HG03159 (cell line): Measurements from ENCODE around the gene CMC4.
A peak's percentile ranks its signal among the peaks of the same experiment; 100 is the strongest.

Experiments used
- ATAC-seq: cut with Tn5 transposase; IDR thresholded peaks from one replicate; pipeline ENCODE4 v1.9.1; 2021; ENCODE audit warnings: mild to moderate bottlenecking, moderate library complexity; ENCODE audit not compliant: unreplicated experiment

CMC4 gene

DNA sequence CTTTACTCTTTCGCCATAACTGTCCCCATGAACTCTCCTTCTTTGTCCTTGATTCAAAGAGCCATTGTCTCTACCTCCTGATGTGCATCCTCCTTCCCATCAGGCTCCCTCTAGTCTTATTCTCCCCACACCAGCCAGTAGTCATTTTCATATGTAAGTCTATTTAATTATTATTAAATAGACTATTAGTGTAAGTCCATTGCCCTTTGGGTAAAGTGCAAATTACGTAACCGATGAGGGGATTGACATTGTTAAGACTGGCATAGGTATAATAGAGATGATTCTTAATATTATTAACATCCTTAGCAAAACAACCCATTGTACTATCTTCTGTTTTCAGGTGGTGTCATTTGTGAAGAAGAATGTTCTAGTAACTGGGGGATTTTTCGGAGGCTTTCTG is 16.7 kb downstream of the CMC4 start:
- ATAC-seq, result no peak

DNA sequence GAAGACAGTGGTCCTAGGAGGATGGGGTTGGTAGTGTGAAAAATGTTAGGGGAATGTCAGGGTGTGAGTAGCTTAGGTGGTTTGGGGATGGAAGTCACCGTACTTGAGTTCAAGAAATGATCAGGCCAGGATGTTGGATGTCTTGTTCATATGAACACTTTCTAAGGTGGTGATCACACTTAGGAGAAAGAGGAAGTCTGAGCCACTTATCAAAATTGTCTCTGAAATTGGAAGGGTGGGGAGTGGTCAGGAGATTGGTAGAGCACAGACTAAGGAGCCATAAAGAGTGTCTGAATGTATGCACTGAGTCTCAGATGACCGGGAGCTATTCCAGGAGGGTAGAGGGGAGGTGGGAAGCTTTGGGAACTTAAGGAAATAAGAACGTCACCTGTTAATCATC is 17.3 kb downstream of the CMC4 start:
- no peak for ATAC-seq

GRCh38 chrX:155052738-155053498 is 18.0 kb downstream of the CMC4 start:
- no peak for ATAC-seq

- no peak for ATAC-seq
Measured at GRCh38 chrX:155048977-155049619, 21.8 kb downstream of the CMC4 start.

- no peak for ATAC-seq
Measured at GRCh38 chrX:155046811-155047528, 24.0 kb downstream of the CMC4 start.

- no peak for ATAC-seq
Measured at GRCh38 chrX:155046129-155046810, 24.7 kb downstream of the CMC4 start.

DNA sequence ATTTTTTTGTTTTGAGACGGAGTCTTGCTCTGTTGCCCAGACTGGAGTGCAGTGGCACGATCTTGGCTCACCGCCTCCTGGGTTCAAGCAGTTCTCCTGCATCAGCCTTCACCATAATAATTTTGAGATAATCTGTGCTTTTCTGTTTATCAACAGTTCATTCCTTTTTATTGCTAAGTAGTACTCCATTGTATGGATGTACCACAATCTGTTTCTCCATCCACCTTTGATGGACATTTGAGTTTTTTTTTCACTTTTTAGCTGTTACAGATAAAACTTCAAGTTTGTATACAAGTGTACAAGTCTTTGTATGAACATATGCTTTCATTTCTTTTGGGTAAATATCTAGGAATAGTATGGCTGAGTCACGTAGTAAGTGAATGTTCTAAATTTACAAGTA is 35.2 kb downstream of the CMC4 start:
- no peak for ATAC-seq

- no peak for ATAC-seq
Measured at GRCh38 chrX:155031657-155032056, 39.3 kb downstream of the CMC4 start.

DNA sequence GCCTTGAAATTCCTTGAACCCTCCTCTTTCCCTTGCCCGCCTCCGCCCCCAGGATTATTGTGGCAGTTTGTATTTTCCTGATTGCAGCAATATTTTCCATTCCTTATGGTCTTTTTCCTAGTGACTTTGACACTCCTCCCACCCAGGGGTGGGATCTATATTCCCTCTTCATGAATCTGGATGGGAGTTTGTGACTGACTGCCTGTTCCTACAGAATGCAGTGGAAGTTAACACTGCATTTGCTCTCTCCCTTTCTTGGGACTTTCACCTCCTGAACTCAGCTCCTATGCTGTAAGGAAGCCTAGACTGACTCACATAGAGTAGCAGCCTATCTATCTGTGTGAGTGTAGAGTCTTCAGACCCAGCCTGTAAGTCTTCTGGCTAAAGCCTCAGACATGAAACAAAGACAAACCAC is 42.1 kb downstream of the CMC4 start:
- ATAC-seq, result no peak

DNA sequence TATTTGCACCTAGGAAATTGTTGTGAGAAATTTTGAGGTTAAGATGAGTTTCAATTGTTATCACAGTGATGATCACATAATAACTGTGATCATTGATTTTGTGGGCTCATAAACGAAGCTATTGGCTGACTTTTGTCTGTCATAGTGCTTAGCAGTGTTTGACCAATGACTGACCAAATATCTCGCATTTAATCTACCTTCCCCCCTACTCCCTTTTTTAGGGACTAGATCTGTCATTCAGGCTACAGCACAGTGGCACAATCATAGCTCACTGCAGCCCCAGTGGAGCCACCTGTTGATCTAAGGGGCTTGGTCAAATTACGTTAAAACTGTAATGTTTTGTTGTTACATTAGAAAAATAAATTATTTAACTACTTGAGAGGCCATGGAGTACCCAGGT is 42.8 kb downstream of the CMC4 start:
- ATAC-seq, result no peak

DNA sequence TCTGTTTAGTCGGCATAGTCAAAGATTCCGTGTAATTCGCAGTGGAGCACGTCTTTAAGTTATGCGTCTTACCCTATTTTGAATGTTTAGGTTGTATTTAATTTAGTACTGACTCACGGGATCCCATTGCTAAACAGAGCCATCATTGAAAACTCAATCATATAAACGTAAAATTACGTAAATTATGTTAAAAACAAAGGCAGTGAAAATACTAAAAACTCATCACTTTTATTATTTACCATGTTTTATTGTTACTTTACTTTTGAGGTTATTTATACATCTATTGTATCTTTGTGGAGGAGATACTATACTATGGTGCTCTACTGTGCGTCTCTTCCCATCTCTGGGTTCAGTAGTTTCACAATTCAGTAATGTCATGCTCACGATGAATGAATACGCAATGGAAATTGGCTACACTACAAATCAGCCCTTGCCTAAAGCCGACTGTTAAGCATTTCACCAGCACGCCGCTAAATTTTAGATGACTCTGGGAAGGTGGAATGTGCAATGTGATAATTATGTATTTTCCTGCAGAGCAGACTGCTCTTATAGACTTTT is 43.3 kb downstream of the CMC4 start:
- ATAC-seq, result no peak

DNA sequence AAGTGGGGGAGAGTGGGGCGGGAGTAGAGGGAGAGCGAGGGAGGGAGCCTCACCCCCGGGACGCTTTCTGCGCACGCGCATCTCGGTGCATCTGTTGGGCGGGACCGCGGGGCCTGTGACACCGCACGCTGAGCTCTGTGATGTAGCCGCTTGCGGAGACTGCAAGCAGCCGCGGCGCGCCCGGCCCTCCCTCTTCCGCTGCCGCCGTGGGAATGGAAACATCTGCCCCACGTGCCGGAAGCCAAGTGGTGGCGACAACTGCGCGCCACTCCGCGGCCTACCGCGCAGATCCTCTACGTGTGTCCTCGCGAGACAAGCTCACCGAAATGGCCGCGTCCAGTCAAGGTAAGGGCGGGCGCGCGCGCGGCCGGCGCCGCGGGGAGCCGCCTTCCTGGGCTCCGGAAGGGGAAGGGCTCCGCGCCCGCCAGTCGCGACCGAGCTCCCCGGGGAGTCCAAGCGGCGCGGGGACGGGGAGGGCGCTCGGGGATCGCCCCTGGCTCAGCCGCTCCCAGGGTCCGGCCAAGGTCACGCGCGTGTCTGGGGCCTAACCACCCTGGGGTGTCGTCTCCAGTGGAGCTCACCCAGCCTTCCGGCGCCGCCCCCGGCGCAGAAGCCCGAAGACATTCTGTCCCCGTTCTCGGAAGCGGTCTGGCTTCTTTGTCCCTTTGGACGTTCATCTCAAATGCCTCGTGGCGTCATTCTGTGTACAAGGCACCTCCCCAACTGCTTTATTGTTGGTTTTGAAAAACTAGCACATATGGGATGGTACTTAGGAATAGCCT is 44.0 kb downstream of the CMC4 start, which contains the start of gene FUNDC2:
TSS of gene FUNDC2 (plus strand) at position 118 of the 782 bp plus-strand sequence. CDS start at position 213, 95 bp downstream.
- ATAC-seq, result peak; percentile 89

DNA sequence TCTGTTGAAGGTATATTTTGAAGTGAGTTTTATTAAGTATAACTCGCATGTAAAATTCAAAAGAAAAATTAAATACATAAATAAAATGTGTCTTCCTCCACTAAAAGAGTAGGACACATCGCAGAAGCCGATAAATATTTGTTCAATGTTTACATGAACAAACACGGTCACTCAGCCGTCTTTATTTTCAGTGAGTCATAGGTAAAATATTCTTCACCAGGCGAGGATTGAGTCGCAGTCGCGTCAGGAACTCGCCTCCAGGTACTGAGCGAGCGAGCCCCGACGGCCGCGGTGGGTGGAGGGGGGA is 44.6 kb downstream of the CMC4 start:
- ATAC-seq, result no peak

DNA sequence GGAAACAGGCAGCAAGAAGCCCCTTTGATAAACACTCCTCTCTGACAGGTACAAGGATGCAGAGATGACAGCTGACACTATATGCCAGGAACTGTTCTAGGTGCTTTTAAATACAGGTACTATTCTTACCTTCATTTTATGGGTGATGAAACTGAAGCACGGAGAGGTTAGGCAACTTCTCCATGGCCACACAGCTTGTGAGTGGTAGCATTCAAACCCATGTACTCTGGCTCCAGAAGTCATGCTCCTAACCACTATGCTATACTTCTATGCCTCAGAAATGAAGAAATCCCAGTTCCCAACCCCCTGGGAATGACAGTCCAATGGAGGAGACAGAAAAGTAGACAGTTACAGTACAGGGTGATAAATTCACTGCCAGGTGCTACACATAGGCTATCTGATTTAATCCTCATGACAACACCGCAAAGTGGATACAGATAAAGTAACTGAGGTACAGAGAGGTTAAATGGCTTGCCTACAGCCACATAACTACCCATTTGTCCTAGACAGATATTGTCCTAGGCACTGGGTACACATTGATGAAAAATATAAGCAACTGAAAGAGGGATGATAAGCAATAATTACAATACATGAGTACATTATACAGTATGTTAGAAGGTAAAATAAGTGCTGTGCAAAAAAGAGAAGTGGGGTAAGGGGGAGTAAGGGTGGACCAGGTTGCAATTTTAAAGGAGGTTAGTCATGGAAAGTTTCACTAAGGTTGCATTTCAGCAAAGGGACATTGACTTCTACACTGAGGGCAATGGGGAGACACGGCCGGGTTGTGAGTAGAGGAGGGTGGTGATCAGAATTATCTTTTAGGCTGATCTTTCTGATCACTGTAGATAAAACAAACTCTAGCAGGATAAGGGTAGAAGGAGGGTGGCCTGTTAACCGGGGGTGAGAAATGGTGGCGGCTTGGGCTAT is 46.8 kb downstream of the CMC4 start:
- ATAC-seq, result no peak

- no peak for ATAC-seq
Measured at GRCh38 chrX:155022585-155022984, 48.4 kb downstream of the CMC4 start, which contains the start of gene F8. F8 (minus strand) TSS chrX:155022723; CDS start chrX:155022552, 171 bp downstream.

GRCh38 chrX:155020591-155020990 is 50.3 kb downstream of the CMC4 start:
- no peak for ATAC-seq
